Measurements from ENCODE around the gene PGF. TPM values are rescaled to one million over a fixed set of nuclear protein-coding genes. Genes with fewer than 3 reads are reported as not detected.

PGF gene
- total RNA-seq, 1 experiment from 2014 or later: 6.4 TPM

- Histone ChIP-seq H2AFZ (ENCODE audit: low read depth, low read length, poor library complexity, severe bottlenecking) (no peak overlapping the region), H3K27ac (ENCODE audit: low read depth, low read length) (no peak overlapping the region; the same call in 1 of the 2 replicates), H3K9me3 (ENCODE audit: control insufficient read depth in 1 of 2, insufficient read depth in 1 of 2, low read depth in 1 of 2, low read length in 2 of 2) (no peaks in the 10 kb centered on the region), H3K4me3 (replicated peaks in 1 of 2; ENCODE audit: low read depth in 1 of 2, low read length in 2 of 2) (no peak overlapping the region), H4K20me1 (ENCODE audit: insufficient read depth) (no peaks in the 10 kb centered on the region), H3K79me2 (ENCODE audit: insufficient read depth, low read length) (no peaks in the 10 kb centered on the region), H3K4me2 (ENCODE audit: low read length) (no peak overlapping the region), H3K27me3 (ENCODE audit: insufficient read depth, low read length) (no peaks in the 10 kb centered on the region), H3K36me3 (ENCODE audit: control insufficient read depth in 1 of 2, insufficient read depth in 2 of 2, low read length in 2 of 2) (no peaks in the 10 kb centered on the region), H3K4me1 (ENCODE audit: control insufficient read depth in 1 of 2, insufficient read depth in 2 of 2, low read length in 2 of 2) (no peaks in the 10 kb centered on the region), H3K9me2 (ENCODE audit: insufficient read depth) (no peaks in the 10 kb centered on the region), H3K9ac (ENCODE audit: low read length) (no peak overlapping the region)
- CTCF ChIA-PET: no interaction called here
- BruUV-seq (replicated peaks): no TSS peak
- DNase-seq (ENCODE audit: low read depth, low spot score): no peak
- POLR2A ChIA-PET: no interaction called here
- intact Hi-C loops (cut with micrococcal nuclease): no loop called here
- ATAC-seq: no peak
- TF ChIP-seq POLR2A (IDR thresholded peaks at IDR 0.05; ENCODE audit: borderline replicate concordance, extremely low read depth, insufficient read depth, insufficient read length) (no peak), SP1 (IDR thresholded peaks at IDR 0.05; ENCODE audit: low read depth) (no peak), MAX (IDR thresholded peaks at IDR 0.05) (no peak), FOSL1 (IDR thresholded peaks at IDR 0.05; ENCODE audit: low read depth) (no peak), ELF1 (IDR thresholded peaks at IDR 0.05; ENCODE audit: borderline replicate concordance, low read depth) (no peak), CEBPB (IDR thresholded peaks at IDR 0.05; ENCODE audit: low read depth) (no peak), SRF (IDR thresholded peaks at IDR 0.05; ENCODE audit: low read depth) (no peak), EZH2phosphoT487 (IDR thresholded peaks at IDR 0.05; ENCODE audit: borderline replicate concordance) (no peak), POLR2AphosphoS5 (IDR thresholded peaks at IDR 0.05; ENCODE audit: low read depth, low read length) (no peak)
- RAD21 ChIA-PET (ENCODE audit: low non-redundant PET in 1 of 2, low total read pairs in 2 of 2, uncharacterized antibody in 2 of 2, unreplicated experiment in 2 of 2): no interaction called here
Observed at GRCh38 chr14:74981462-74981782, 26.0 kb upstream of the PGF start.

- no peak overlapping the region for H3K4me3 ChIP-seq (replicated peaks in 1 of 2; ENCODE audit: low read depth in 1 of 2, low read length in 2 of 2)
- no peak overlapping the region for H3K4me2 ChIP-seq (ENCODE audit: low read length)
- no peak overlapping the region; the same call in 1 of the 2 replicates for H3K27ac ChIP-seq (ENCODE audit: low read depth, low read length)
- TF ChIP-seq JUND (IDR thresholded peaks at IDR 0.05): no peak
- no peak for TF ChIP-seq REST (IDR thresholded peaks at IDR 0.05; ENCODE audit: low read depth)
- no peak for TF ChIP-seq TCF7L2 (IDR thresholded peaks at IDR 0.05; ENCODE audit: borderline replicate concordance, extremely low read depth, insufficient read depth, insufficient read length)
- no peaks in the 10 kb centered on the region for H3K4me1 ChIP-seq (ENCODE audit: control insufficient read depth in 1 of 2, insufficient read depth in 2 of 2, low read length in 2 of 2)
- no peak overlapping the region for H2AFZ ChIP-seq (ENCODE audit: low read depth, low read length, poor library complexity, severe bottlenecking)
- intact Hi-C loops (cut with micrococcal nuclease): no loop called here
- no peaks in the 10 kb centered on the region for H3K36me3 ChIP-seq (ENCODE audit: control insufficient read depth in 1 of 2, insufficient read depth in 2 of 2, low read length in 2 of 2)
- RAD21 ChIA-PET (ENCODE audit: low non-redundant PET in 1 of 2, low total read pairs in 2 of 2, uncharacterized antibody in 2 of 2, unreplicated experiment in 2 of 2): no interaction called here
- POLR2A ChIA-PET: no interaction called here
- no peaks in the 10 kb centered on the region for H3K79me2 ChIP-seq (ENCODE audit: insufficient read depth, low read length)
- BruUV-seq (replicated peaks): no TSS peak
- no peak for DNase-seq (ENCODE audit: low read depth, low spot score)
- H3K27me3 ChIP-seq (ENCODE audit: insufficient read depth, low read length): no peaks in the 10 kb centered on the region
- CTCF ChIA-PET: no interaction called here
- H3K9me3 ChIP-seq (ENCODE audit: control insufficient read depth in 1 of 2, insufficient read depth in 1 of 2, low read depth in 1 of 2, low read length in 2 of 2): no peaks in the 10 kb centered on the region
- ATAC-seq: no peak
- H4K20me1 ChIP-seq (ENCODE audit: insufficient read depth): no peaks in the 10 kb centered on the region
- no peak overlapping the region for H3K9ac ChIP-seq (ENCODE audit: low read length)
- no peaks in the 10 kb centered on the region for H3K9me2 ChIP-seq (ENCODE audit: insufficient read depth)
Observed at GRCh38 chr14:74980731-74981461, 25.5 kb upstream of the PGF start.
